Activated CD8-positive, alpha-beta memory T cell treated with anti-CD3 and anti-CD28 coated beads, Interleukin-2, amount 50 U/mL, for 24 hours (primary cell): Measurements from ENCODE around the gene SYNJ1.
"Not testable (repeated sequence)": the region's sequence is repeated elsewhere in the genome, so short reads cannot be mapped to it uniquely, and the experiment has no call there.

ENCODE experiments used
- DNase-seq: peaks from one replicate; pipeline ENCODE4 v3.0.0-alpha.2; 2020; ENCODE audit errors: extremely low read depth

Gene SYNJ1

GRCh38 chr21:32727687-32728455, at the start of gene SYNJ1:
Gene SYNJ1, minus strand, starts transcription at chr21:32728013. Its CDS starts 1,118 bp downstream, at chr21:32726895.
- peak; percentile 81 for DNase-seq

- DNase-seq, result no peak
Measured at GRCh38 chr21:32777269-32777668, 49.5 kb upstream of the SYNJ1 start.

GRCh38 chr21:32776743-32777142, 48.9 kb upstream of the SYNJ1 start:
- no peak for DNase-seq

- DNase-seq, result not testable (repeated sequence)
Measured at GRCh38 chr21:32773048-32773344, 45.2 kb upstream of the SYNJ1 start.

- peak; percentile 43 for DNase-seq
Measured at GRCh38 chr21:32772281-32773047, 44.7 kb upstream of the SYNJ1 start.

- DNase-seq, result no peak
Measured at GRCh38 chr21:32770871-32771523, 43.2 kb upstream of the SYNJ1 start.

GRCh38 chr21:32768530-32768929, 40.7 kb upstream of the SYNJ1 start:
- DNase-seq, result no peak

GRCh38 chr21:32765058-32765457, 37.2 kb upstream of the SYNJ1 start:
- DNase-seq, result no peak

GRCh38 chr21:32764186-32764585, 36.4 kb upstream of the SYNJ1 start:
- DNase-seq, result no peak

GRCh38 chr21:32757804-32758203, 30.0 kb upstream of the SYNJ1 start:
- DNase-seq, result no peak

GRCh38 chr21:32756096-32756495, 28.3 kb upstream of the SYNJ1 start:
- no peak for DNase-seq

GRCh38 chr21:32753818-32754585, 26.2 kb upstream of the SYNJ1 start:
- no peak for DNase-seq

GRCh38 chr21:32750405-32750804, 22.6 kb upstream of the SYNJ1 start:
- DNase-seq, result no peak

GRCh38 chr21:32749662-32750061, 21.8 kb upstream of the SYNJ1 start:
- no peak for DNase-seq

- no peak for DNase-seq
Measured at GRCh38 chr21:32748529-32748928, 20.7 kb upstream of the SYNJ1 start.

- DNase-seq, result no peak
Measured at GRCh38 chr21:32747396-32747795, 19.6 kb upstream of the SYNJ1 start.

- not testable (repeated sequence) for DNase-seq
Measured at GRCh38 chr21:32746711-32747110, 18.9 kb upstream of the SYNJ1 start.

- no peak for DNase-seq
Measured at GRCh38 chr21:32742396-32742795, 14.6 kb upstream of the SYNJ1 start.

GRCh38 chr21:32741336-32741735, 13.5 kb upstream of the SYNJ1 start:
- DNase-seq, result no peak

GRCh38 chr21:32739946-32740345, 12.1 kb upstream of the SYNJ1 start:
- DNase-seq, result no peak

- DNase-seq, result not testable (repeated sequence)
Measured at GRCh38 chr21:32736083-32736482, 8.3 kb upstream of the SYNJ1 start.

GRCh38 chr21:32735524-32735923, 7.7 kb upstream of the SYNJ1 start:
- DNase-seq, result no peak
